NCI-H226 (cell line): ENCODE data around the gene DPAGT1.
"Not testable (repeated sequence)": the region's sequence is repeated elsewhere in the genome, so short reads cannot be mapped to it uniquely, and the experiment has no call there.

Source experiments
- DNase-seq: peaks from one replicate; pipeline ENCODE4 v3.0.0-alpha.2; 2015

DPAGT1 gene

DNA sequence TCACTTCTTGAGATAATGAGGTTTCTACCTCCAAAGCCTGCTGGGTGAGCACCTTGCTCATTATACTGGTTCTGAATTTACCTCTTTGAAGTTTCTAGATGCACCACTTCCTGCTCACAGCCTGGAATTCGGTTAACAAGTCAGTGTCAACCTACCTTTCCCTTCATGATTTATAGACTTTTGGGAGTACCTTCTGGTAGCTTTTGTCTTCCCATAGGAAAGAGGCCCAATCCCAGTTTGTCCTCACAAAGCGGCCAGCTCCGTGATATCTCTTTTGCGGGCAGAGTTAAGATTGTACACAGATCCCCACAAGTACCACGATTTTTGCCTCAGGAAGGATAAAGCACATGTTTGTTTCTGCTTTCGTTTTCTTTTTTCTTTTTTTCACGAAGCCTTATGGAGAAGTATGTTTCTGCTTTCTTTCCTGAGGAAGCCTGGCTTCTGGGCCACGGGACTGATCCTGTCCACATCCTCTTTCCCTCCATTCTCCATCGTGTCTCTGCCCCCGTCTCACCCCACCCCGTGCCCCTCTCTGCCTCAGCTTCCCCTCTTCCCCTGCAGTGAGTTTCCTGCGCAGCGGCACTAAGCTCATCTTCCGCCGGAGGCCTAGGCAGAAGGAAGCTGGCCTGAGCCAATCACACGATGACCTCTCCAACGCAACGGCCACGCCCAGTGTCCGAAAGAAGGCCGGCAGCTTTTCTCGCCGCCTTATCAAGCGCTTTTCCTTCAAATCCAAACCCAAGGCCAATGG lies 14.0 kb upstream of the DPAGT1 start:
- DNase-seq, result no peak

DNA sequence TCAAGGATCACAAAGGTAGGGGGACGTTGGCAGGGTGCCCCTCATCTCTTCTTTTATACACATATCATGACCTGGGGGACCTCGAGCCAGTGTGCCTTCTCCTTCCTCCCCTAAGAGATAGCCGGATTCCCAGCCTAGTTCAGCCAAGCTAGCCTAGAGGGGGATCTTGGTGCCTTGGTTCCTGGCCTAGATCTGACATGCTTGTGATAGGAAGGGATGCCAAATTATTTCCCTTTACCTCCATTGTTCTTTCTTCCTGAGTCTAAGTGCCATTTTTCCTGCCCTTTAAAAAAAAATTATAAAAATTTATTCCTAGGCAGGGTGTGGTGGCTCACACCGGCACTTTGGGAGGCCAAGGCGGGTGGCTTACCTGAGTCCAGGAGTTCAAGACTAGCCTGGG lies 12.7 kb upstream of the DPAGT1 start:
- DNase-seq, result no peak

DNA sequence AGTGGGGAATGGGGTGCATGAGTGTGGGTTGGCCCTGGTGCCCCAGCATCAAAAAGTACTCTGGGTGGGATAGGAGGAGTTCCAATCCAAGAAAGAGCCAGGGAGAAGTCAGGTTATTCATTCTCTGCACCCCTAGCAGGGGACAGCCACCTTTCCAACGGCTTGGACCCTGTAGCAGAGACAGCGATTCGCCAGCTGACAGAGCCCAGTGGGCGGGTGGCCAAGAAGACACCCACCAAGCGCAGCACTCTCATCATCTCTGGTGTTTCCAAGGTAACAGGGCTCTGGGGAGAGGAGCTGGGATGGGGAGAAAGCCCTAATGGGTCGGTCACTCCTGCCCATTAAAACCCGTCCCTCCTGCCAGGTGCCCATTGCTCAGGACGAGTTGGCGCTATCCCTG lies 12.1 kb upstream of the DPAGT1 start:
- no peak for DNase-seq

DNA sequence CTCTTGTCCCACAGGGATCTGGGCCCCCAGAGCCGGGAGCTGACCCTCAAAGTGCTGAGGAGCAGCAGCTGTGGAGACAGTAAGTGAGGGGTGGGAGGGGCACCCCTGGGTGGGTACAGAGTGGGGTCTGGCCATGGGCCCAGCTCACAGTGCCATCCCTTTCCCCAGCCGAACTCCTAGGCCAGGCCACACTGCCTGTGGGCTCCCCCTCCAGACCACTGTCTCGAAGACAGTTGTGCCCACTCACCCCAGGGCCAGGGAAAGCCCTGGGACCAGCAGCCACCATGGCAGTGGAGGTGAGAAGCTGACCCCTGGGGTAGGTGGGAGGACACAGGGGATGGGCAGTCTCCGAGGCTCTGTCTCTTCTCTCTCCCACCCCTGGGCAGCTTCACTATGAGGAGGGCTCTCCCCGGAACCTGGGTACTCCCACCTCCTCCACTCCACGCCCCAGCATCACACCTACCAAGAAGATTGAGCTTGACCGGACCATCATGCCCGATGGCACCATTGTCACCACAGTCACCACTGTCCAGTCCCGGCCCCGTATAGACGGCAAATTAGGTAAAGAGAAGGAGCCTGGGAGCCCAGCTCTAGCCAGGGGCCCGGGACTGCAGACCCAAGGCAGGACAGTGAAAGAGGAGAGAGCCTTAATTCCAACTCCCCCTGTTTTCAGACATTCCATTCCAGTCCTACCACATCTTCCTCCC lies 10.8 kb upstream of the DPAGT1 start:
- no peak for DNase-seq

DNA sequence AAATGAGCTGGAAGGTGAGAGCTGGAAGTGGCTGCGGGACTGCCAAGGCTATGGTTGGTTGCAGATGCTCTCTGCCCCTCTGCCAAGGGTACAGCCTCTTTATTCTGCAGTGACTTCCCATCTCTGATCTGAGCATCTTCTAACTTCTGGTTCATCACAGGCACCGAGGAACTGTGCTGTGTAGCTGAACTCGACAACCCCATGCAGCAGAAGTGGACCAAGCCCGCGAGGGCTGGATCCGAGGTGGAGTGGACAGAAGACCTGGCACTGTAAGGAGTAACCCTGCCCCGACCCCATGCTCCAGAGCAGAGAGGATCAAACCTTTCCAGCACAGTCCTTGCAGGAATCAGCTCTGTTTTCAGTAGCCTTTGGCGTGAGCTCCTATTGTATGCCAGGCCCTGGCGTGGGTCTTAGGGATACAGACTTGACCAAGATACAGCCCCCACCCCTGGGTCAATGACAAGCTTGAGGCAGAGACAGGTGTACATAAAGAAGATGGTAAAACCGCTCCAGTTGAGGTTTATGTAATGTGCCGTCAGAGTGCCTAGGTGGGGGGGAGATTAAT lies 9.8 kb upstream of the DPAGT1 start:
- no peak for DNase-seq

DNA sequence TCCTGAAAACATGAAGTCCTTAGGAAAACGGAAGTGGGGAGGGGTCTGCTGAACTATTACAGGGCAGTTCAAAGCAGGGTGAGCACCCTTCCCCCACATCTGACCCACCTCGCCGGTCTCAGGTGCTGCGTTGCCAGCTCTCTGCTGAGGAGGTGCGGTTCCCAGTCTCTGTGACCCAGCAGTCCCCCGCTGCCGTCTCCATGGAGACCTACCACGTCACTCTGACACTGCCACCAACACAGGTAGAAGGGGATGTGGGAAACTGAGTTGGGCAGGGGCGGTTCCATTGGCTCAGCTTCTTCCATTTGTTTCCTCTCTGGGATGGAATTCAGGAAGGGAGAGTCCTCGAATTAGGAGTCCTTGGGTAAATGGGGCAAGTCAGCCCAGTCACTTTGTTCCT lies 8.8 kb upstream of the DPAGT1 start:
- DNase-seq, result no peak

DNA sequence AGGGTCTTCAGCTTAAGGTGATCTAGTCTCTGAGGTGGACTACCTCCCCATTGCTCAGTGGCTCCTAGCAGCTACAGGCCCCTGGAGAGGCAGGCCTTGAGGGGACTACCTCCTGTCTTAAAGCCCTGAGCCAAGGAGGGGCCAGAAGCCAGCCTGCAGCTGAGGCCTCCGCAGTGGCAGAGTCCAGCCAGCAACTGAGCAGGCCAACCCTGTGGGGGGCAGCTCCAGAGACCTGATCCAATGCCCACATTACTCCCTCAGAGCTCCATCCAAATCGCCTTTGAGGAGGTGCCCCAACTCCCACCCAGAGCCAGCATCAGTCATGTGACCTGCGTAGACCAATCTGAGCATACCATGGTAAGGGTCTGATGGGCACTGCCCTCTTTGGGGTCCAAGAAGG lies 8.2 kb upstream of the DPAGT1 start:
- DNase-seq, result no peak

DNA sequence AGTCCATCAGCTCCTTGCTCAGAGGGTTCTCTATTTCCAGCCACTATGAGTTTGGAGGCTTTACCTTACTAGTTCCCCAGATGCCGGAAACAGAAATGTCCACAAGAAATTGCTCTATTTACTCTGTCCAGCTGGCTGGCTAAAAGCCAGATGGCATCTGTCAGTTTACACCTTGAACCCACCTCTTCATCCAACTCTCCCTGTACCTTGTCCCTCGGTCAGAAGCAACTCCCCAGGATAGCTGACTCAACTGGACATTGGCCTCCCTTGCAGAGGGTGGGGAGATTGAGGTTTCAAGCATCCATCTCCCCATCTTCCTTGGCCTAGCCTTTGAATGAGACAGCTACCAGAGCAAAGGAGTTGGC lies 7.2 kb upstream of the DPAGT1 start:
- no peak for DNase-seq

DNA sequence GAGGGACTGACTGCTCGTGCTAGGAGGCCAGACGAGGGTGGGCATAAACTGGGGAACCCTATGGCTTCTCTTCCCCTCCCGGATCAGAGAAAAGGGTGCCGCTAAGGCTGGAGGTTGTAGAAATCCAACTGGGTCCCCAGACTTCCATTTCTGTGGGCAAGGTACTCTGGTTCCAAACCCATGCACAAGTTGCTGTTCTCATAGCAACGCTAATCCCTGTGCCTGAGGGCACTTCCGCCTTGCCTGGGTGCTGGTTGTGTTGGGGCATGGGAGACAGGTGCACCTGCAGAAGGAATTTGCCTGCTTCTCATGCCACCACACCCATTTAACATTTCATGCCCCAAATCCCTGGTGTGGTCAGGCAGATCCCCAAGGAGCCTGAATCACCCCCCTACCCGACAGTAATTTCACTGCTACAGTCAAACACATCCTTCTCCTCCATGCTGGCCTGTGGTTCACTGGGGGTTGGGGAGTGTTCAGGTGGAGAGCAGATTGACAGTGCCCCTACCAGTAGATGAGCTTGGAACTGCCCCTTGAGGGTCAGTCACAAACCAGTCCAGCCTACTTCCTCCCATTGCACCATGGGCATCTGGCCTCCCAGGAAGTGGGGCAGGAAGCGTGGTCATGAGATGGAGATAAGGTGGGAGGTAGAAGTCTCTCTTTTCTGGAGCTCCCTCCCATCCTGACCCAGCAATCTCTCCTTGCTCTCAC lies 6.6 kb upstream of the DPAGT1 start:
- peak; percentile 82 for DNase-seq

DNA sequence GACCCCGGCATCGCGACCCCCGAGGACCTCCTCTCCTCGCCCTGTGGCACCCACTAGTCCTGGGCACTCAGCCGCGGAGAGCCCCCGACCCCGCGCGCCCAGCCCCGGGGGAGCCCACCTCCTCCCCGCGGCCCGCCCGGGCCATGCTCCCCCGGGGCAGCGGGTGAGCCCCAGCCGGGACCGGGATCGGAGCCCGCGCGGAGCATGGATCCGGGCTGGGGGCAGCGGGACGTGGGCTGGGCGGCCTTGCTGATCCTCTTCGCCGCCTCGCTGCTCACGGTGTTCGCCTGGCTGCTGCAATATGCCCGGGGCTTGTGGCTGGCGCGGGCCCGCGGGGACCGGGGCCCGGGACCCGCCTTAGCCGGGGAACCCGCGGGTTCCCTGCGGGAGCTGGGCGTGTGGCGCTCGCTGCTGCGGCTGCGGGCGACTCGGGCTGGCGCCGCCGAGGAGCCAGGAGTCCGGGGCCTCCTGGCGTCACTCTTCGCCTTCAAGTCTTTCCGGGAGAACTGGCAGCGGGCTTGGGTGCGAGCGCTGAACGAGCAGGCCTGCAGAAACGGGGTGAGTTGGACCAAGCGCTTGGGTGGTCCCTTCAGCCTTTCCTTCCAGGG lies 6.0 kb upstream of the DPAGT1 start:
- no peak for DNase-seq

DNA sequence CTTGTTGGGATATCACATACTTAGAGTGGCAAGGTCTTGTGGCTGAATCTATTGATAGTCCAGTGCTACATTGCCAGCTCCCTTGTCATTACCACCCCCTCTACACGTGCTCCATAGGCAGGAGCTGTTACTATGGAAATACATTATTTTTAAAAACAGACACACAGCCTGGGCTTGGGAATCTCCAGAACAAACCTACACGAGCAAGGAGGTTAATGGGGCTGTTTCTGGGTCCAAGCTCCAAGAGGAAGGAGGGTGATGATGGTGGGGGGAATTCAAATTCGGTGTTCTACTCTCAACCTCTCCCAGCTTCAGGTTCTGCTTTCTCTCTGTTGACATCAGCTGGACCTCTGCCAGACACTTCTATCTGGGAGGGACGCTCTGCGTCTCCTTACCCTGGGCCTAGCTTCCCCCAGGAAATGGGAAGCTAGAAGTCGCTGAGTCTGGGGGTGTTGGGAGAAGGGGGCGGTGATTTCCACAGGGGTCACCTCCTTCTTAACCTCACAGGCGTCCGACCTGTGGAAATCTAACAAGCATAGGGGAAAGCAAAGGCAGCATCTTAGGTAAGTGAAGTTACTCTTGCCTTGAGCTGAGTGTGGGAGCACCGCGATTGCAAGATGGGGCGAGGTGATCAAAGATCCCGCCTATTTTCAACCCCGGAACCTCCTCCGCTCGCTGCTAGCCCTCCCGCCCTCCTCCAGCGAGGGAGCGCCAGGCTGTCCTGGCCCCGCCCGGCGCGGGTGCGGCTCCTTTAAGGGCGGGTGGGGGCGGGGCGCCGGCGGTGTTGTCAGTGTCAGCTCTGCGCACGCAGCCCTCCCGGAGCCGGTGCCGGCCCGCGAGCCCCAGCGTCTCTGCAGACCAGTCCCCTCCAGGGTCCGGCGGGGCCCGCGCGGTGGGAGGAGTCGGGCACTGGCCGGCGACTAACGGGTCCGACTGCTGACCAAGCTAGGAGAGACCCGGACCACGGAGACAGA lies 5.2 kb upstream of the DPAGT1 start, which contains the start of gene C2CD2L:
TSS of gene C2CD2L (plus strand) at position 781 of the 974 bp plus-strand sequence. CDS start 398 bp downstream, outside the sequence.
- DNase-seq, result peak; percentile 88

DNA sequence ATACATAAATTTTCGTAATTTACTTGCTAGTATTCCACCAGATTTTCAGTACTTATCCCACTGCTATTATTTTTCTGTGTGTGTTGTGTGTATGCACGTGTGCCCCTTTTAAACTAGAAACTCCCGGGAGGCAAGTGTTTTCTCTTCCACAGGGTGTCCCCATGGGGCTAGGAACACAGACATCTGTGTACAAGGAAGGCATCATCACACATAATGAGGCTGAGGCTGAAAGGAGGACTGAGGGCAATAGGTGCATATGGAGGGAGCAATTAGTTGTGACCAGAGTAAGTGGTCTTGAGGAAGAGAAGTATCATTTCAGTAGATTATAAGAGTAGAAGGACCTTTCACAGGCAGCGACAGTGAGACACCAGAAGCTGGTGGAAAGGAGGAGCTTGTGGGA lies 2.1 kb upstream of the DPAGT1 start:
- no peak for DNase-seq

DNA sequence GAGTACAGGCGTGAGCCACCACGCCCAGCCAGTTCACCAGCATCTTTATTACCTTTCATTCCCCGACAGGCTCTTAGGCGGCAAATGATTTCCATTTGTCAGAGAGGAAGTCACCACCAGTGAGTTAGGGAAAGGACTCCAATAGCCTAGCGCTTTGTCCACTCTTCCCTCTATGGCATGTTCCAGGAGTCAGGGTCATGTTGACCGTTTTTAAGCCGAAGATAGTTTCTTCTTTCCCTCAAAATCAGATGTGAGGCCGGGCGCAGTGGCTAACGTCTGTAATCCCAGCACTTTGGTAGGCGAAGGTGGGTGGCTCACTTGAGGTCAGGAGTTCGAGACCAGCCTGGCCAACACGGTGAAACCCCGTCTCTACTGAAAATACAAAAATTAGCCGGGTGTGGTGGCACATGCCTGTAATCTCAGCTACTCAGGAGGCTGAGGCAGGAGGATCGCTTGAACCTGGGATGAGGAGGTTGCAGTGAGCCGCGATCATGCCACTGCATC lies 1.6 kb upstream of the DPAGT1 start:
- DNase-seq, result not testable (repeated sequence)

DNA sequence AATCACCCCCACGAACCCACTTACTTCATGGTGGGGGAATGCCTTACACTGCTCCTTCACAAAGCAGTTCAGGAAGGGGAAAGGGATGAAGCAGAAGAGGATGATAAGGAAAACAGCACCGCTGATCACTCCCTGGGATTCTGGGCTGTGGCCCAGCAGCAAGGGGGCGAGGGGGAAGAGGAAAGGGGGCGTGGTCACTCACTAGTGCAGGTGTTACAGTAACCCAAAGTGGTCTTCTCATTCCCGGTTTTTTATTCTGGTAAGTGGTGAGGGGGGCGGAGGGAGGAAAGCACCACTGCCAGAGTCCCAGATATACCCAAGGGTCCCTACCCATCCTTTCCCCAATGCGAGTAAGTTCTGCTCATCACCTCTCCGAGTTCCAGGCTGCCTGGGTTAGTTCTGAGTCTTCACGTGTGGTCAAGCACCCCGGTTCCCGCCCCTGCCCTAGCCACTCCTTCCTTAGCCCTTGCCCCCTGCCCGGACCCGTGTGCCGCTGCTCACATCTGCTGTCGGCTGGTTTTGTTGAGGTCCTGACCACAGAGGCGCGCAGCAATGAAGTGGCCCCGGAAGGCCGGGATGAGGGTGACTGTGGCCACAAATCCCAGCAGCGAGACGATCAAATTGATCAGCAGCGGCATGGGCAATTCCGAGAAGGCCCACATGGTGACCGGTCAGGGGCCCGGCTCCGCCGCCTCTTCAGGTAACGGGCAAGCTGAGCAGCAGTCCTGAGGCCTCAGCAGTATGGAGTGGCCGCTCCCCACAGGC lies 477 bp downstream of the DPAGT1 start:
- no peak for DNase-seq

DNA sequence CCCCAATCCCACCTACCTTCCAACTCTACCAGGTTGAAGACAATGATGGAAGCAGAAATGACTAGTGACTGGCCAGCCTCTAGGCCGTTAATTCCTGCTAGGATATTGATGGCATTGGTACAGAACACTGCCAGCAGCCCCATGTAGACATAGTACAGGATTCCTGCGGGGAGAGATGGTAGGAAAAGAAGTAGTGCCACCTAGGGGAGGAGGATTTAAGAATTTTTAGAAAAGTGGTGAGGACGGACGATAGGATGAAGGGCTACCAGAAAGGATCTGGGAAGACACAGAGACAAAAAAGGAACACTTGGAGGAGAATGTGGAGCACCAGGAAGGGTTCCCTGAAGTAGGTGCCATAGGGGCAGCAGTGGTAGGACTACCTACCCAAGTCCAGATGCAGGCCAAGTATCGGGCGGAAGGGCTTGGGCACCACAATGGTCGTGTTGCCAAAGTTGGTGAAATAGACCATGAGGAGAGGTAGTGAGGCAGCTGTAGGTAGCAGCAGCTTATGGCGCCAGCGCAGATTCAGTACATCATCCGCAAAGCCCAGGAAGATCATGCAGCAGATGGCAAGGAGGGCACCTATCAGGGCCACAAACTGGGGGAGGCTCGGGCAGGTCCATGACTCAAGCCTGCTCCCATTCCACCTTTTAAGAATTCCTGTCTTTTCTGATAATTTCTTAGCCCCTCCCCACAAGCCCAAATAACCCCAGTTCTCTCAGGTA lies 1.2 kb downstream of the DPAGT1 start:
- DNase-seq, result peak; percentile 20

DNA sequence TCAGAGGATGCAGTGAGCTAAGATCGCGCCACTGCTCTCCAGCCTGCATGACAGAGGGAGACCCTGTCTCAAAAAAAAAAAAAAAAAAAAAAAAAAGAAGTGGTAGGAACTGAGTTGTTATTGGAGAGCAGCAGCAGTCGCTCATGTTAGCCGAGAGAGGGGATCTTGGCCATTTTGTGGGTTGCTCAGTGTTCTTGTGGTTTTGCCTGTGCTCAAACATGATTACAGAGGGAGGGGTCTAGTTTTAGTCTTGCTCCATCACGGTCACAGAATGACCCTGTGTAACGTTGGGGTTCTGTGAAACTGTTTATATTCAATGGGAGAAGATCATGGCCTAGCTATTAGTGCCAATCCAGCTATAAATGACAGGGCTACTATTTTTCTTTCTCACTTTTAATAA lies 1.9 kb downstream of the DPAGT1 start:
- no peak for DNase-seq

DNA sequence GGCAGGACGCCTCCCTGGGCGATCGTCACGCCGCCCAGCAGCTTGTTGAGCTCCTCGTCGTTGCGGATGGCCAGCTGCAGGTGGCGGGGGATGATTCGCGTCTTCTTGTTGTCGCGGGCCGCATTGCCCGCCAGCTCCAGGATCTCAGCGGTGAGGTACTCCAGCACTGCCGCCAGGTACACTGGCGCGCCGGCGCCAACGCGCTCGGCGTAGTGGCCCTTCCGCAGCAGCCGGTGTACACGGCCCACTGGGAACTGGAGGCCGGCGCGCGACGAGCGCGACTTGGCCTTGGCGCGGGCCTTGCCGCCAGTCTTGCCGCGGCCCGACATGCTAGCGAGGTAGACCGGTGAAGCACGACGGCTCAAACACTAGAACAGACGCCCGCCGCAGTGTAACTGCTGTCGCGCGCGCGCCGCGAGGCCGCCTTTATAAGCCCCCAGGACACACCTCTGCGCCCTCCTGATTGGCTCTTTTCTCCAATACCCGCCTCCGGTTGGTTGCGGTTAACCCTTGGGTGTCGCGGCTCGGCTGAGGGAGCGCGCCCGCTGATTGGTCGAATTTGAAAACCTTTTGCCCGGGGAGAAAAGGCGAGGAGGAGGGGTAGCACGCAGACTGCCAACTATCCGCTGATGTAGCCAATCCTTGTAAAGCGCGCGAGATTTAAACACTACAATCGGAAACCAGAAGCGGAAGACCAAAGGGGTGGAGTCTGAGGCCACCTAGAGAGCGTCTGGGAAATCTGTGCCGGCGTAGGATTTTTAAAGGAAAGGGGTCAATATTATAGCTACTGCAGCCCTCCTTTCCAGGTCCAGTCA lies 6.4 kb downstream of the DPAGT1 start:
- DNase-seq, result peak; percentile 98

DNA sequence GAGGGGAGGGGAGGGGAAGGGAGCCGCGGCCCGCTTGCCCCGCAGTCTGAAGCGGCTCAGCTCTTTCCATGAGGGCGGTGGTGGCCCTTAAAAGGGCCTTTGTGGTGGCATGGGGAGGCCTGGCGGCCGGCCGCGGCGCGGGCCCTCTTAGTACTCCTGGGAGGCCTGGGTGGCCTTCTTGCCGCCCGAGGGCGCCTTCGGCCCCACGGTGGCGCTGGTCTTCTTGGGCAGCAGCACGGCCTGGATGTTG lies 6.9 kb downstream of the DPAGT1 start:
- peak; percentile 83 for DNase-seq

DNA sequence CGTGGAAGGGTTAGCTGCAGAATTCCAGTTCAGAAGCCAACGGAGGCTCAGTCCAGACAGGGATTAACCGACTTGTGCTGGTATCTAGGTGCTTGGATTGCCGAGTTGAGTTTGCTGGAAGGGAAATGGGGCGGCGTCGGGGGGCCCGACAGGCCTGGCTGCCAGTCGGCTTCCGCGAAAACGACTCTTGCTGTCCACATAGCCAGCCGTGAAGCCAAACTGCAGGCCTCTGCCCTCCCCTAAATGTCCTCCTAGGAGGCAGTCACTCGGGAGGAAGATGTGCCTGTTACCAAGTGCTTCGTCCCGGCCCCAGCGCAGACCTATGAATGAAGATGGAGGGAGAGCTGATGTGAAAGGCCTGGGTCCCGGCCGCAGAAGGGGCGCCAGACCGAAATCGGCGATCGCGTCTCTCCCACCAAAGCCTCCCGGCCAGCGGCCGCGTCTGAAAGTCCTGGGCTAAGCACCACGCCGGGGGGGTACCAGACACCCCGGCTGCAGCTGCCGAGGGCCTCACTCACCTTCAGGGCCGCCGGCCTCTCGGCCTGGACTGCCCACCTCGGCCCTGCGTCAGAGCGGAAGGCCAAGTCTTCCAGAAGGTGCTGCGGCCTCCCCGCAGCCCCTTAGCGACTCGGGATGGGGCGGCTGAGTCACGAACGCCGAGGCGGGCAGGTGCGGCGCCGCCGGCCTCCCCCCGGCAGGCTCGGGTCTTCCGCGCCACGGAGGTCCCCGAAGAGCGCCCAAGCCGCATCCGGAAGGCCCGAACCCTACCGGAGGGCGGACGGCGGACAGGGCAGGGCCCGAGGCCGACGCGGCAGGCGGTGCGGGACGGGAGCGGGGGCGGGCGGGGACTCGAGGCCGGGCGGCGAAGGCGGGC lies 7.5 kb downstream of the DPAGT1 start:
- DNase-seq, result no peak
